Peyer's patch (tissue), 4 donors: ENCODE measurements around the gene CALN1.
"Not testable (repeated sequence)": the region's sequence is repeated elsewhere in the genome, so short reads cannot be mapped to it uniquely, and the experiment has no call there.

ENCODE experiments used
- POLR2A ChIP-seq, 2 donors: fragments of 450-650 bp; IDR thresholded peaks; one replicate each; pipeline ENCODE4 v1.5.1; 2017; ENCODE audit warnings: antibody characterized with exemption in 2 of 2, mild to moderate bottlenecking in 2 of 2, moderate library complexity in 2 of 2
- TF ChIP-seq, protein P1 (sequence below), 6 experiments: fragments of 450-650 bp in 4 of 6; fragments of 200-600 bp in 2 of 6; sonication (generic) in 1 of 6; IDR thresholded peaks; one replicate each; pipeline ENCODE4 v1.5.1; 2017 to 2019; ENCODE audit warnings: antibody characterized with exemption in 6 of 6, mild to moderate bottlenecking in 3 of 6, moderate library complexity in 1 of 6

DNA sequence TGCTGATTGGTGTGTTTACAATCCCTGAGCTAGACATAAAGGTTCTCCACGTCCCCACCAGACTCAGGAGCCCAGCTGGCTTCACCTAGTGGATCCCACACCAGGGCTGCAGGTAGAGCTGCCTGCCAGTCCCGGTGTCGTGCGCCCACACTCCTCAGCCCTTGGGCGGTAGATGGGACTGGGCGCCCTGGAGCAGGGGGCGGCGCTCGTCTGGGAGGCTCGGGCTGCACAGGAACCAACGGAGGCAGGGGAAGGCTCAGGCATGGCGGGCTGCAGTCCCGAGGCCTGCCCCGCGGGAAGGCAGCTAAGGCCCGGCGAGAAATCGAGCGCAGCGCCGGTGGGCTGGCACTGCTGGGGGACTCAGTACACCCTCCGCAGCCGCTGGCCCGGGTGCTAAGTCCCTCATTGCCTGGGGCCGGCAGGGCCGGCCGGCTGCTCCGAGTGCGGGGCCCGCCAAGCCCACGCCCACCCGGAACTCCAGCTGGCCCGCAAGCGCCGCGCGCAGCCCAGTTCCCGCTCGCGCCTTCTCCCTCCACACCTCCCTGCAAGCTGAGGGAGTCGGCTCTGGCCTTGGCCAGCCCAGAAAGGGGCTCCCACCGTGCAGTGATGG, 674.1 kb downstream of the CALN1 start:
- TF ChIP-seq, protein P1, sequence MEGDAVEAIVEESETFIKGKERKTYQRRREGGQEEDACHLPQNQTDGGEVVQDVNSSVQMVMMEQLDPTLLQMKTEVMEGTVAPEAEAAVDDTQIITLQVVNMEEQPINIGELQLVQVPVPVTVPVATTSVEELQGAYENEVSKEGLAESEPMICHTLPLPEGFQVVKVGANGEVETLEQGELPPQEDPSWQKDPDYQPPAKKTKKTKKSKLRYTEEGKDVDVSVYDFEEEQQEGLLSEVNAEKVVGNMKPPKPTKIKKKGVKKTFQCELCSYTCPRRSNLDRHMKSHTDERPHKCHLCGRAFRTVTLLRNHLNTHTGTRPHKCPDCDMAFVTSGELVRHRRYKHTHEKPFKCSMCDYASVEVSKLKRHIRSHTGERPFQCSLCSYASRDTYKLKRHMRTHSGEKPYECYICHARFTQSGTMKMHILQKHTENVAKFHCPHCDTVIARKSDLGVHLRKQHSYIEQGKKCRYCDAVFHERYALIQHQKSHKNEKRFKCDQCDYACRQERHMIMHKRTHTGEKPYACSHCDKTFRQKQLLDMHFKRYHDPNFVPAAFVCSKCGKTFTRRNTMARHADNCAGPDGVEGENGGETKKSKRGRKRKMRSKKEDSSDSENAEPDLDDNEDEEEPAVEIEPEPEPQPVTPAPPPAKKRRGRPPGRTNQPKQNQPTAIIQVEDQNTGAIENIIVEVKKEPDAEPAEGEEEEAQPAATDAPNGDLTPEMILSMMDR (IDR thresholded peaks at IDR 0.05): not testable (repeated sequence)
- not testable (repeated sequence) for TF ChIP-seq POLR2A (IDR thresholded peaks at IDR 0.05)
